Activated naive CD4-positive, alpha-beta T cell treated with Interleukin-2 at 50 U/mL for 16 hours (primary cell): ENCODE data around the gene MAP4K4.
A peak's percentile ranks its signal among the peaks of the same experiment; 100 is the strongest.
"Not testable (repeated sequence)": the region's sequence is repeated elsewhere in the genome, so short reads cannot be mapped to it uniquely, and the experiment has no call there.

Experiments used
- DNase-seq: peaks from one replicate; pipeline ENCODE4 v3.0.0-alpha.2; 2020

The MAP4K4 gene

DNA sequence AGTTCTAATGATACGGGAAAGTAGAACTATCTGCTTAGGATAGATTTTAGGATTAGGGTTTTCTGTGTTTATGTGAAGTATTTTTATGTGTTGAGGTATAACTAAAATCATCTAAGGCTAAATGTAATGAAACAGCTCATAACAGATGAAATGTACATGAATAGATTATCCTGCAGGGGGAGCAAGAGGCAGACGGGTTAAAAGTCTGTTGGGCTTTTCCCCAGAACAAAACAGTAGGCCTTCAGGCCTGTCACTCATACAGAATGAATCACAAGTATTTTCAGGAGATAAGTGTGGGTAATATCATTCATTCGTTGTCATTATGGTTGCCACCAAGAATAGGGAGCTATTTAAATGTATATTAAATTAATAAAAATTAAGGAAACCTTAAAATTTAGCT, 186.4 kb downstream of the MAP4K4 start:
- DNase-seq = peak; percentile 31

DNA sequence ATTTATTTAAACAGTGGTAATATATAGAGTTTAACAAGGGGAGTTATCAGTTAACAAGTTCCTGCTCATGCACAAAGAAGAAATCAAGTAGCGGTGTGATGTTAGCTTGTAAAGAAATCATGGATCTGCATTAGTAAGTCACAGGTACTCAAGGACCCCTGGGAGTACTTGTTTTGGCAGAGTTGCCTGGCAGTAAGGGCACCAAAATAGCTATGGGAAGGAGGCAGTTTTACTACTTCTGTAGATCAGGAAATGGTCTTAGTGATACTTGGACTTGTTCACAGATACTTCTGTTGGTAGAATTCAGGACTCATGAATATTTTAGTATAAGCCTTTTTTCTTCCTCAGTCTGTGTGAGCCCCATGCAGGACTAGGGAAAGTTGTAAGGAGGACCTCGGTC, 186.9 kb downstream of the MAP4K4 start:
- DNase-seq = no peak

DNA sequence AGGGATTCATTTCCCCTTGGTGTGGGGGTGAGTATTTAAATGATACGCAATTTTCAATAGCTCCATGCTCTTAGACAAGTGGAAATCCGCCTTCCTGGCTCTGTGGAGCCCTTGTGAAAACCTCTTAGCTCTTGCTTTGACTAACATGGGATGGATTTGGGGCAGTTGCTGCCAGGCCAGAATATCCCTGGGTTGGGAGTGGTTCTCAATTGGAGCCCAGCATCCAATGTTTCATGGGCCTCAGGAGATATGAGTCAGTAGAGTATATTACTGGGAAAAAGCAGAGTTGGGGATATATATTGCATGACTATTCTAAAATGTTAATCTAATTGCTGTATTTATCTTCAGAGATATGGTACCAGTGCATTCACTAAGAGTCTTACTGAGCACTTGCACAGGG, 189.8 kb downstream of the MAP4K4 start:
- DNase-seq = no peak

DNA sequence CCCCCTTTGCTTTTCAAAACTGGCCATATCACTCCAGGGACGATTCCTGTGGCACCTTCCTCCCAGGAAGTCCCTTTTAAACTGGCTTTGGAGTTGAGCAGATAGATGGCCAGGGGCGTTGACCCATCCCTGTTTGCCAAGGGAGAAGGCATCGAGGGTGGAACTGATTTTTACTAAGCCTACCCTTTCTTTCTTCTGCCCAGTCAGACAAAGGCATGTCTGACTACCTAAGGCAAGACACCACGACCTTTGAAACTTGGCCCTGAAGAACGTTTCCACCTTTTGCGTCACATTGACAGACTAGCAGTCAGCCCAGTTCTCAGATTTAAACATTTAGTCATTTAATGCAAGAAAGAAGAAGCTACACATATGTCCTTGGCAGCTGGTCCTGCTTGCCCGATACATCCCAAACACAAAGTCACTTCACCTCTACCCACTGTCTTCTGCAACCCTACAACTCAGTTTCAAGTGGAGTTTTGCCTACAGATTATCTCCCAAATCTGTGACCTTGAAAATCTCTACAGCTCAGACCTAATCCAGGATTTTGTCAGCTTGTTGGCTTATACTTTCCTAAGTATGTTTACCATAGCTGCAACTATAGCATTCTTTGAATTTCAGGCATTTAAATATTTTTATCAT, 192.1 kb downstream of the MAP4K4 start:
- no peak for DNase-seq

DNA sequence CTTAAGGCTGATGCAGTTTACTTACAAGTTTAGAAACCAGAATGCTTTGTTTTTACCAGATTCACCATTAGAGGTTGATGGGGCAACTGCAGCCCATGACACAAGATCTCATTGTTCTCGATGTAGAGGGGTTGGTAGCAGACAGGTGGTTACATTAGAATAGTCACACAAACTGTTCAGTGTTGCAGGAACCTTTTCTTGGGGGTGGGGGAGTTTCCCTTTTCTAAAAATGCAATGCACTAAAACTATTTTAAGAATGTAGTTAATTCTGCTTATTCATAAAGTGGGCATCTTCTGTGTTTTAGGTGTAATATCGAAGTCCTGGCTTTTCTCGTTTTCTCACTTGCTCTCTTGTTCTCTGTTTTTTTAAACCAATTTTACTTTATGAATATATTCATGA, 194.9 kb downstream of the MAP4K4 start:
- DNase-seq = no peak

DNA sequence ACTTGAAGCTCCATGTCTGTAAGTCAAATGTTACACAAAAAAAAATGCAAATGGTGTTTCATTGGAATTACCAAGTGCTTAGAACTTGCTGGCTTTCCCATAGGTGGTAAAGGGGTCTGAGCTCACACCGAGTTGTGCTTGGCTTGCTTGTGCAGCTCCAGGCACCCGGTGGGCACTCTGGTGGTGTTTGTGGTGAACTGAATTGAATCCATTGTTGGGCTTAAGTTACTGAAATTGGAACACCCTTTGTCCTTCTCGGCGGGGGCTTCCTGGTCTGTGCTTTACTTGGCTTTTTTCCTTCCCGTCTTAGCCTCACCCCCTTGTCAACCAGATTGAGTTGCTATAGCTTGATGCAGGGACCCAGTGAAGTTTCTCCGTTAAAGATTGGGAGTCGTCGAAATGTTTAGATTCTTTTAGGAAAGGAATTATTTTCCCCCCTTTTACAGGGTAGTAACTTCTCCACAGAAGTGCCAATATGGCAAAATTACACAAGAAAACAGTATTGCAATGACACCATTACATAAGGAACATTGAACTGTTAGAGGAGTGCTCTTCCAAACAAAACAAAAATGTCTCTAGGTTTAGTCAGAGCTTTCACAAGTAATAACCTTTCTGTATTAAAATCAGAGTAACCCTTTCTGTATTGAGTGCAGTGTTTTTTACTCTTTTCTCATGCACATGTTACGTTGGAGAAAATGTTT, 196.3 kb downstream of the MAP4K4 start:
- DNase-seq = no peak

DNA sequence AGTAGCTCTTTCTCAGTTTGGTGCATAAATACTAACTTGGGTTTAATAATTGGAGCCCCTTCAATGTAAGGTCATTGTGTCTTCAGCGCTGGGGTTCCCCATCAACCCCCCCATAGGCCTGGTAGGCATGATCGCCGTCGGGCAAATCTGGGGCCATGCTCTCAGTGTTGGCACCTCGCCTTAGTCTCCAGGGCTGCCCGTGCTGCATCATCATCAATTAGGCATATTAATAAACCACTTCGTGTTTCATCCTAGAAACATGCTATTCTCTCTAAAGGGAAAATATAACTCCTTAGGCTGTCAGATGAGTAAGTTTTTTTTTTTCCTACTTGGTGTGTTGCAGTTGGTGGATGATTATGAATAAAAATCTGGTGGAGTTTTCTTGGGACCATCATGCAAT, 197.5 kb downstream of the MAP4K4 start:
- DNase-seq = no peak

DNA sequence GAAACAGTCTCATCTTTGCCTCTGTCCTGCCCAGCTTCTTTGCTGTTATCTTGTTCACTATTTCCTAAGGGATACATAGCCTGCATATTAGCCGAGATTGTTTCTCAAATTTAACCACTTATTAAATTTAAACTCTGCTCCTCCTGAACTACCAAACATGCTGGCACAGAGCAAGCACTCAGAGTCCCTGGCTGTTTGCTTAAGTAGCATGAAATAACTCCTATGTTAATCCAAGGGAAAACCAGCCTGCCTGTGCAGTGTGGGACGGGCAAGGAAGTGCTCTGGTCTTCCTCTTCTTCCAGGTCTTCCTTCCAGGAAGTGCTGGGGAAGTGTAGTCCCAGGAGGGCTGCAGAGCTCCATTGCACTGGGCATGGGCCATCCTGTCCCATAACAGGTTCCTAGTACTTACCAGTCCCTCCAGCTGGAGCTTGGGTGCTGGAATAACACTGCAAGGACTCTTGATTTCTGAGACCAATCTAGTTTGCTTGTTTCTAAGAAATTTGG, 198.4 kb downstream of the MAP4K4 start:
- DNase-seq = no peak

DNA sequence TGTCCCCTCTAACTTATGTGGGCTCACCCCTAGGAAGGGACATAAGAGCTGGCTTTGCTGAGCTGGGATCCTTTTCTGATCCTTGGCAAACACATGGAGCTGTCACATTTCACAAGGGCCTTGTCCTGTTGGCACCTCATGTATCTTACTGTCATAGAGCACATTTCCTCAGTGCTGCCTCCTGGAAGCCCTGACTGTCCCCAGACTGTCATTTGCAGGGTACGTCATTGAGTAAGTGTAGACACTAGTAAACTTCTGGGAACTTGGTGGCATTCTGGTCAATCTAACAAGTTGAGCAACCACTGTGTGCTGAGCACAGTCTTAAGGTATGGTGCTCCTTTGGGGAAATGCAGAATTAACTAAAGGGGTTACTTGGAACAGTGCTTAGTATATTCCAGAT, 199.8 kb downstream of the MAP4K4 start:
- no peak for DNase-seq

DNA sequence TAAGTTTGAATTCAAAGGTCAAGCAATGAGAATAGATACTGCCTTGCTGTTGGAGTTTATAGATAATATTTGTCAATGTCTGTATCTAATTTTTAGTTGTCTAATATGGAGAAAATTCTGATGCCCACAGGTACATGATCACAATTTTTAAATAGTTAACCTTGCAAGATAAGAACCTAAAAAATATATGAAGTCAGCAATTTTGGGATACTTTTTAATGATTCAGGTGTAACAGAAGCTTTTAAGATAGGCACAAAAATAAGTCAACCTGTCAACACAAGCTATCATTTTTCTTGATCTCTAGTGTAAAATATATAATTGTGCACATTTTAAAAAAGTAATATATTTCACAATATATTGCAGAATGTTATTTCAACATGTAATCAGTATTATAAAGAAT, 201.8 kb downstream of the MAP4K4 start:
- no peak for DNase-seq

DNA sequence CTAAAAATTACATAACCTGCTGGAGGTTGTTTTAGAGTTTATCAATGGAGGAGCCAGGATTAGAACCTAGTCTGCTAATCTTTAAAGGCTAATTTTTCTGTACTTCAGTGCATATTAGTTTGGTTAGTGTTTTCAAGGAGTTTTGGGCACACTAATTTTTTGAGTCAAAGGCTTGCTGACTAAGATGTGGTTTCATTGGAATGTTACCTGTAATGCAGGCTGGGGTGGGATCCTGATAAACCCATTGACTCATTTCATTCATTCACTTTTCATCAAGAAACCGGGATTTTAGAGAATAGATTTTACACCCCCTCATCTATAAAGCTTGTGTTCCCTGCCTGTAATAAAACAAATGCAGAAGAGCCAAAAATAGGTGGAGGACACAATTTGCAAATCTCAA, 202.4 kb downstream of the MAP4K4 start:
- no peak for DNase-seq

DNA sequence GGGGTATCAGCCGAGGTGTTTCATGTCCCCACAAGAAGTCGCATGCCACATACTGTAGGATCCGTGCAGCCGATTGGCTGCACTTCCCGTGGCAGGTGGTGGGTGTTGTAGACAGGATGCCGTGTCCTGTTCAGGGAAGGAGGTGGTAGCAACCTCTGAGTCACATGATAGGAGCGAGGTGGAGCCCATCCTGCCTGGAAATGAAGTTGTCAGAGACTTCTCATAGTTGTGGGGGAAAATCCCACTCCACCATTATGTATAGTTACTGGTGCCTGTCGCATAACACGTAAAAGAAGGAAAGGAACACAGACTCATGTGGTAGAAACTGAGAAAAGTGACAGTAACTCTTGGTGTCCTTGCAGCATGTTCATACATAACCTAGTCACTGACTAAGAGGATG, 202.9 kb downstream of the MAP4K4 start:
- DNase-seq = peak; percentile 56

DNA sequence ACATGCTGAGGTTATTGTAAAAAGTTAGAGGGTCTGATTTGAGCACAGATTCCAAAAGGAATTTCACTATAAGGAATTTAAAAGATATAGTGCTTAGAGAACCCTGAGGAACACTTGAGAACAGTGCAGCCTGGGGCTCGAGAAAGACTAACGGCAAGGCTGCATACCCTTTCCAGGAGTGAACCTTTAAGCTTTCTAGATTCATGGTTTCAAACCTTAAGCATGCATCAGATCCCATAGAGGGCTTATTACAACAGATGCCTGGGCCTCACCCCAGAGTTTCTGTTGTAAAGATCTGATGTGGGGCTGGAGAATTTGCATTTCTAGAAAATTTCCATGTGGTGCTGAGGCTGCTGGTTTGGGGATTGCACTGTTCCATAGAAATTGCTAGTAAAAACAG, 203.7 kb downstream of the MAP4K4 start:
- no peak for DNase-seq

DNA sequence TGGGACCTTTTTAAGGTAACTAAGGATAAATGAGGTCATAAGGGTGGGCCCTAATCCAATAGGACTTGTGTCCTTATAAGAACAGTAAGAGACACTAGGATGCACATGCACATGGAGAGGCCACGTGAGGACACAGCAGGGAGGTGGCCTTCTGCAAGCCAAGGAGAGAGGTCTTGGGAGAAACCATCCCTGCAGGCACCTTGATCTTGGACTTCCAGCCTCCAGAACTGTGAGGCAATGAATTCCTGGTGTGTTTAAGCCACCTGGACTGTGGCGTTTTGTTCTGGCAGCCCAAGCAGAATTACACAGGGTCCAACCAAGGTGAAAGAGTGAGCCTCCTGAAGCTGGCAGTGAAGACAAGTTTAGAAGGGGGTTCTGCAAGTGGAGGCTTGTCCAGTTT, 204.7 kb downstream of the MAP4K4 start:
- DNase-seq = no peak

DNA sequence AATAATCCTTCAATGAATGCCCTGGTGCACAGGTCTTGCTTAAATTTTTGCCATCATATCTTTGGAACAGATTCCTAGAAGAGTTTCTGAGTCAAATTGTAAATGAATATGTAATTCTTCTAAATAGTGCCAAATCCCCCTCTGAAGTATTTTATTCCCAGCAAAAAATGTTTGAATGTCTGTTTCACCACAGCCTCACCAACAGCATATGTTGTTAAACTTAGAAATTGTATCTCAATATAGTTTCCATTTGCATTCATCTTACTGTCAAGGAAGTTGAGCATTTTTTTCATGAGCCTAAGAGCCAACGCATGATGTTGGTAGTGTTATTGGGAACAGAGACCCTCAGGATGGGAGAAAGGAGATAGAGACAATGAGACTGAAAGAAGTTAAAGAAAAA, 207.4 kb downstream of the MAP4K4 start:
- DNase-seq = no peak

DNA sequence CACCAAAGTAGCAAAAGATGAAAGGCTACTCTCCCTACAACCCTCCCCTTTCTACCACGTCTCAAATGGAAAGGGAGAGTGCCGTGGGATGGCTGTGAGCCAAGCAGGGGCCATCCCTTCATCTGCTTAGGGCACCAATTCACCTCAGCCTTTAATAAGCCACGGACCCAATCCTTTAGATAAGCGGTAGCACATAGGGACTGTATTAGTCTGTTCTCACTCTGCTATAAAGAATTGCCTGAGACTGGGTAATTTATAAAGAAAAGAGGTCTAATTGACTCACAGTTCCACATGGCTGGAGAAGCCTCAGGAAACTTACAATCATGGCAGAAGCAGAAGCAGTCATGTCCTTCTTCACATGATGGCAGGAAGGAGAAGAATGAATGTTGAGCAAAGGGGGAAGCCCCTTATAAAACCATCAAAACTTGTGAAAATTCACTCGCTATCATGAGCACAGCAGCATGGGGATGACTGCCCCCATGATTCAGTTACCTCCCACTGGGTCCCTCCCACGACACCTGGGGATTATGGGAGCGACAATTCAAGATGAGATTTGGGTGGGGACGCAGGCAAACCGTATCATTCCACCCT, 208.3 kb downstream of the MAP4K4 start:
- no peak for DNase-seq

DNA sequence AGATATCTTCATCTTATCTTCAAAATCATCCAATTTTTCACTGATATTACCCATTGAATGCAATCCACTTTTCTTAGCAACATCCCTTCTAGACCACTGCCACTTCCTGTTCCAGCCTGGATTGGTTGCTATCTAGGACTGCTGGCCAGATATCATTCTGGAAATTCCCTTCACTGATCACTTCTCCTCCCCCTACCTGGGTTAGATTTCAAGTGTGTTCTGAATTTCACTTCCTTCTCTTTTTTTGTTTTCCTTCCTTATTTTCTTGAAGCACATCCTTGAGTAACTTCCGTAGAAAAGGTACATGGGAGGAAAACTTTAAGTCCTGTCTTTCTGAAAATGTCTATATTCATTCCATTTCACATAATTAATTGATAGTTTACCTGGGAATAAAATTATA, 212.3 kb downstream of the MAP4K4 start:
- no peak for DNase-seq

DNA sequence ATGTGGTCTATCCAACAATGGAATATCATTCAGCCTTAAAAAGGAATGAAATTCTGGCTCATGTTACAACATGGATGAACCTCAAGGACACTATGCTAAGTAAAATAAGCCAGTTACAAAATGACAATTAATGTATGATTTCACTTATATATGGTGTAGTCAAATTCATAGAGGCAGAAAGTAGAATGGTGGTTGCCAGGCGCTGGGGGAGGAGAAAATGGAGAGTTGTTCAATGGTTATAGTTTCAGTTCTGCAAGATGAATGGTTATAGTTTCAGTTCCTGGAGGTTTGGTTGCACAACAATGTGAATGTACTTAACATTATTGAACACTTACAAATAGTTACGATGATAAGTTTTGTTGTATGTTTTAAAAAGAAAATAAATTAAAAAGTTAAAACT, 215.0 kb downstream of the MAP4K4 start:
- DNase-seq = peak; percentile 20

DNA sequence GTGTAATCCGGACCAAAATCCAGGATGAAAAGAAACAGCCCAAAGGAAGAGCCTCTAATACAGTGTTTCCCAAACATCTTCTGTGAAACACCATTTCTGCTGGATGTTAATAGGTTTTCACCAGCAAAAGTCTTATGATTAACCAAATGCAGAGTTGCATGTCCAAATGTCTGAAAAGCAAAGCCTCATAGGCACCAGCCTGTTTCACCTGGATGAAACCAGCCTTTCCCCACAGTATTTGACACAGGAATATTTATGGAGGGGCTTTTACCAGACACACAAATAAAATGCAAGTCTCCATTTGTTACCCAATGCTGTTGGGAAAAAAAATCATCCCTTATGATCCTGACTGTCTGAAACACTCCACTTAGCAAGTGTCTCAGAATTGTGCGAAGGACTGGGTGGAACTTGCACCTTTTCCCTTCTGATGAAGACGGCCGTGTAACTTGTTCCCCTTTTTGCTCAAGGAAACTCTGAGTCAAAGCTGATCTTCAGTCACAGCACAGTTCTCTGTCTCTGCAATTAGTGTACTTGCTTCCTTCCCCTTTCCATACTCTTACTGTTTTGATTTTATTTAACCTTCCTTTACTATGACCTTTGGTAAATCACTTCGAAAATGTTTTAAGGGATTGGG, 223.9 kb downstream of the MAP4K4 start:
- DNase-seq = no peak

DNA sequence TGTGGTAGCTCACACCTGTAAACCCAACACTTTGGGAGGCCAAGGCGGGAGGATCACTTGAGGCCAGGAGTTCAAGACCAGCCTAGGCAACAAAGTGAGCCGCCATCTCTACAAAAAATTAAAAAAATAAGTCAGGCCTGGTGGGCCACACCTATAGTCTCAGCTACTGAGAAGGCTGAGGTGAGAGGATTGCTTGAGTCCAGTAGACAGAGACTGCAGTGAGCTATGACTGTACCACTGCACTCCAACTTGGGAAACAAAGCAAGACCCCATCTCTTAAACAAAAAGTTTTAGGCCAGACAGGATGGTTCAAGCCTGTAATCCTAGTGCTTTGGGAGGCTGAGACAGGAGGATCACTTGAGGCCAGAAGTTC, 224.4 kb downstream of the MAP4K4 start:
- no peak for DNase-seq

DNA sequence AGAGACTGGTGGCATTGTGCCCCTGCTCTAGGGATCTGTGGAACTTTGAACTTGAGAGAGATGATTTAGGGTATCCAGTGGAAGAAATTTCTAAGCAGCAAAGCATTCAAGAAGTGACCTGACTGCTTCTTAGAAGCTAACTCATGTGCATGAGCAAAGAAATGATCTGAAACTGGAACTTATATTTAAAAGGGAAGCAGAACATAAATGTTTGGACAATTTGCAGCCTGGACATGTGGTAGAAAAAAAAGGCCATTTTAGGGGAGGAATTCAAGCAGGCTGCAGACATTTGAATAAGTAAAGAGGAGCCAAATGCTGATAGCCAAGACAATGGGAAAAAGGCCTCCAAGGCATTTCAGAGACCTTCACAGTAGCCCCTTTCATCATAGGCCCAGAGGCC, 226.8 kb downstream of the MAP4K4 start:
- not testable (repeated sequence) for DNase-seq

DNA sequence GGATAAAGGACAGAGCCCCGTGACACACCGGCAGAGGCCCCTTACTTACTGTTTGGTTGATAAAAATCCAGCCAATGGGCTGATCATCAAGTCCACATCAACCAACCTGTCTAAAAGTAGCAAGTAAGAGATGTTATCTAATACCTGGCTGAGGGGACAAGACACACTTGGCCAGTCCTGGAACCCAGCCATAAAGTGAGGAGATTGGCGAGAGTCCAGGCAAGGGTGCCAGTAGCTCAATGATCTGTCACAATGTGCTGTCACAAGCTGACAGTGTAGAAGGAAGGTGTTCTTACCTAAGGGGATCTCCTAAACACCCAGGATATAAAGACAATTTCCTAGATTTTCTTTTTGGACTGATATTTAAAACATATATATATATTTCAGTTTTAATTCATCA, 232.5 kb downstream of the MAP4K4 start:
- DNase-seq = no peak

DNA sequence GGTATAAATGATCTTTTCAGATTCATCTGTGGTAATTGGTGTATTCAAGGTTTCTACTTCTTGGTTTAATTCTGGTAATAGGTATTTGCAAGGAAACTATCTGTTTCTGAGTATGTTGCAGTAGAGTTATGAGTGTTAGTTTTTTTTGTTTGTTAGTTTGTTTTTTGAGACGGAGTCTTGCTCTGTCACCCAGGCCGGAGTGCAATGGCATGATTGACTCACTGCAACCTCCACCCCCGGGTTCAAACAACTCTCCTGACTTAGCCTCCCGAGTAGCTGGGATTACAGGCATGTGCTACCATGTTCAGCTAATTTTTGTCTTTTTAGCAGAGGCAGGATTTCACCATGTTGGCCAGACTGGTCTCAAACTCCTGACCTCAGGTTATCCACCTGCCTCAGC, 233.3 kb downstream of the MAP4K4 start:
- no peak for DNase-seq

DNA sequence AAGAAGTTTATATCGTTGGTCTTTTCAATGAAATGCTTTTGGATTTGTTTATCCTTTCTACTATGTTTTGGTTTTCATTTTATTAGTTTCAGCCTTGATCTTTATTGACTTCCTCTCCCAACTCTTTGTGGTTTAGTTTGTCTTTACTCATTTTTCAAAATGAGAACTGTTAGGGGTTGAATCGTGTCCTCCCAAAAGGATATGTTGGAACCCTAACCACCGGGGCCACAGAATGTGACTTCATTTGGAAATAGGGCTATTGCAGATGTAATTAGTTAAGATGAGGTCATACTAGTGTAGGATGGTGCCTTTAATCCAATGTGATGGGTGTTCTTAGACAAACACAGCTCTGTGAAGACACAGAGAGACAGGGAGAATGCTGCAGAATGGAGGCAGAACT, 233.9 kb downstream of the MAP4K4 start:
- DNase-seq = no peak
